Measurements from ENCODE around the gene NOL9. TPM values are rescaled to one million over a fixed set of nuclear protein-coding genes. Genes with fewer than 3 reads are reported as not detected.
A peak's percentile ranks its signal among the peaks of the same experiment; 100 is the strongest.

NOL9 gene
- total RNA-seq, 4 donors from 2014 or later = 4.7 to 44.8 (median 23.7) TPM

DNA sequence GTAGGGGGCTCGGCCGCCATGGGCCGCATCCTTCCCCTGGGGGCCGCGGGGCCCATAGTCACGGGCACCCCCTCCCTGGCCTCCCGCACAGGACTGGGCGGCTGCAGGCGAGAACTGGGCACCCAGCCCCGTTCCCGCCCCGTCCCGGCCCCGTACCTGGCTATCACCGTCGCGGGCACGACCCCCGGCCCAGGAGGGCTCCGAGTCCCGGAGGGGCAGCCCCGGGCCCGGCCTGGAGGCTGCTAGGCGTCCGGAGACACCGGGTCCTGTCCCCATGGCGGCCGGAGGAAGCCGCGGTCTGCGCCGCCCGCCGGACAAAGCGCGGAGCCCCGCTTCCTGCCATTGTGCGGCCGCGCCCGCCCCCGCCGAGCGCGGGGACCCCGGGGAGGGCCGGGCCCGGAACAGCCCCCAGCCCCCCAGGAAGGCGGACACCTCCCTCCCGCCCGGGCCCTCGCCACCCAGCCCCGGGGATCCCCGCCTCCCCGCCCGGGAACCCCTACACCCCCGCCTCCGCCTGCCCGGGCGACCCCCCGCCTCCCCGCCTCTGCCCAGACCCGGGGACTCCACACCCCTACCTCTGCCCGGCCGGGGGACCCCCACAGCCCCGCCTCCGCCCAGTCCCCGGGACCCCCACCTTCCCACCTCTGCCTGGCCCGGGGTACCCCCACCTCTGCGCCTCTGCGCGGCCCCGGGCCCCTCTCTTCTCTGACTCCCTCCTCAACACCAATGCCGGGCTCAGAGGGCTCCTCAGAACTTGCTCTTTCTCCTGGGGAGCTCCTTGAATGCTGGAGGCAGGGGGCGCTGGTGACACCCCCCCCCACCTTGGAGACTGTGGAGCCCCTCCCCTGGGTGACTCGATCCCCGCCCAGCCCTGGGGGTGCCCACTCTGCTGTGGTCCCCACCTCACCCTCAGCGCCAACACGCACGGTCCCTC is 68.9 kb downstream of the NOL9 start:
- H3K27me3 ChIP-seq = no peaks in the 10 kb centered on the region
- DNase-seq = no peak
- no peaks in the 10 kb centered on the region for H3K9me3 ChIP-seq
- peak overlapping the region in 1 of 2 donors; percentile 20 for H3K27ac ChIP-seq
- H3K4me1 ChIP-seq = peaks cover 0 to 10% of the 10 kb centered on the region in 2 donors
- H3K36me3 ChIP-seq = no peaks in the 10 kb centered on the region
- TF ChIP-seq POLR2A (IDR thresholded peaks at IDR 0.05) = no peak
- TF ChIP-seq, protein P1, sequence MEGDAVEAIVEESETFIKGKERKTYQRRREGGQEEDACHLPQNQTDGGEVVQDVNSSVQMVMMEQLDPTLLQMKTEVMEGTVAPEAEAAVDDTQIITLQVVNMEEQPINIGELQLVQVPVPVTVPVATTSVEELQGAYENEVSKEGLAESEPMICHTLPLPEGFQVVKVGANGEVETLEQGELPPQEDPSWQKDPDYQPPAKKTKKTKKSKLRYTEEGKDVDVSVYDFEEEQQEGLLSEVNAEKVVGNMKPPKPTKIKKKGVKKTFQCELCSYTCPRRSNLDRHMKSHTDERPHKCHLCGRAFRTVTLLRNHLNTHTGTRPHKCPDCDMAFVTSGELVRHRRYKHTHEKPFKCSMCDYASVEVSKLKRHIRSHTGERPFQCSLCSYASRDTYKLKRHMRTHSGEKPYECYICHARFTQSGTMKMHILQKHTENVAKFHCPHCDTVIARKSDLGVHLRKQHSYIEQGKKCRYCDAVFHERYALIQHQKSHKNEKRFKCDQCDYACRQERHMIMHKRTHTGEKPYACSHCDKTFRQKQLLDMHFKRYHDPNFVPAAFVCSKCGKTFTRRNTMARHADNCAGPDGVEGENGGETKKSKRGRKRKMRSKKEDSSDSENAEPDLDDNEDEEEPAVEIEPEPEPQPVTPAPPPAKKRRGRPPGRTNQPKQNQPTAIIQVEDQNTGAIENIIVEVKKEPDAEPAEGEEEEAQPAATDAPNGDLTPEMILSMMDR (IDR thresholded peaks at IDR 0.05) = no peak
- peak overlapping the region; percentile 5 to 27 for H3K4me3 ChIP-seq
- intact Hi-C loops (cut with DNase I; ENCODE audit: low total_unique reads) = no loop called here

DNA sequence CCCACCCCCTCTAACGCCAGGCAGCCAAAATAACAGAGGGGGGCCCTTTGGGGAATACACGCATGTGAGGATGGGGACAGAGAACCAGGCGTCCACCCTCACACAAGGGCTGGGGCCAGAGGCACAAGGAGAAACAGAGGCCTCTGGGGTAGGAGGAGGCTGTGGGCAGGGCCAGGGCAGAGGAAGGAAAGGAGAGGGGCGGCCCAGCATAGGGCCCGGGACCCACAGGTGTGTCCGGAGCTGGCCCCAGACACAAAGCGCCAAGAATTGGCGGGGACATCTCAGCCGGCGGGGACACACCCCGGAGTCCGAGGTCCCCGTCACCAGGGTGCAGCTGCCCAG is 69.5 kb downstream of the NOL9 start:
- no peak for DNase-seq
- no peaks in the 10 kb centered on the region for H3K36me3 ChIP-seq
- intact Hi-C loops (cut with DNase I; ENCODE audit: low total_unique reads) = no loop called here
- H3K9me3 ChIP-seq = no peaks in the 10 kb centered on the region
- peak overlapping the region in 1 of 2 donors; percentile 27 for H3K4me3 ChIP-seq
- peaks cover 0 to 6% of the 10 kb centered on the region in 2 donors for H3K4me1 ChIP-seq
- H3K27me3 ChIP-seq = no peaks in the 10 kb centered on the region
- peak overlapping the region in 1 of 2 donors; percentile 20 for H3K27ac ChIP-seq
- TF ChIP-seq, protein P1 (IDR thresholded peaks at IDR 0.05) = no peak
- TF ChIP-seq POLR2A (IDR thresholded peaks at IDR 0.05) = no peak

DNA sequence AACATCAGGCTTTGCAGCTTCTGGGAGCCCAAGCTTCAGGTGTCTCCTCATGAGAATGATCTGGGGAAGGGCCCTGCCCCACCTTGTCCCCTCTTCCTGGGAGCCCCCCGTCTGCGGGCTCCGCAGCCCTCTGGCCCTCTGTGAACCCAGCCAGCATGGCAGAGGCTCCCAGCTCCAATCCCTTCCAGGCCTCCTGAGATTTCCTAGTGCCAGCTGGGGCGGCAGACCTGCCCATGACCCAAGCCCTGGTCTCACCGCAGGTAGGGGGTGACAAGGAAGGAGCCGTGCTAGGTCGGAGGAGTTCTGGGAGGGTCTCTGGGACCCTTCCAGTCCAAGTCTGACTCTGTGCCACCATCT is 70.6 kb downstream of the NOL9 start:
- Histone ChIP-seq H3K27ac (no peak overlapping the region), H3K4me3 (no peak overlapping the region), H3K27me3 (no peaks in the 10 kb centered on the region), H3K4me1 (peaks cover 0 to 5% of the 10 kb centered on the region in 2 donors), H3K9me3 (no peaks in the 10 kb centered on the region), H3K36me3 (no peaks in the 10 kb centered on the region)
- TF ChIP-seq POLR2A (IDR thresholded peaks at IDR 0.05) = no peak
- TF ChIP-seq, protein P1 (IDR thresholded peaks at IDR 0.05) = no peak
- intact Hi-C loops (cut with DNase I; ENCODE audit: low total_unique reads) = no loop called here
- DNase-seq = no peak

DNA sequence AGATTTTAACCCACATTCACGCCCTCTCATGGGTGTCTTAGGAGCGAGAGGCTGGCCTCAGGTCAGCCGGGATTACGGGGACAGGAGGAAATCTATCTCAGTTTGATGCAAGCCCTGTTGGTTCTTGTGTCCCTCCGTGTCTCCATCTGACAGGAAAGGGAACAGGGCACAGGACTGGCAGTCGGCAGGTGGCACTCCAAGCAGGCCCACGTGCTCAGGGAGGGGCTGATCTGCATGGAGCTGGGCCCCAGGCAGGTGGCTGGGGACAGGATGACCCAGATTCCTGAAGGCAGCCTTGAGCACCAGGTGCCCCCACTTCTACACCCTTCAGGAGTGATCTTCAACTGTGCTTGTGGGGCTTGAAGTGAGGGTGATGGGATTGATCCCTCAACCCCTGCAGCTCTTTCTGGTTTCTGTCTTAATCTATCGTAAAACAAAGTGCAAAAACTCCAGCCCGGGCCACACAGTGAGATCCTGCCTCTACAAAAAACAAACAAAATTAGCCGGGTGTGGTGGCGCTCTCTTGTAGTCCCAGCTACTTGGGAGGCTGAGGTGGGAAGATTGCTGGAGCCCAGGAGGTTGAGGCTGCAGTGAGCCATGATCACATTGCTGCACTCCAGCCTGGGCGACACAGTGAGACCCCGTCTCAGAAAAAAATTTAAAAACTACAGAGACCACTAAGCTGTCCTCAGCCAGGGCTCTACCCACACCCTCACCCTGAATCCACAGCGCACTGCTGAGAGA is 71.1 kb downstream of the NOL9 start:
- Histone ChIP-seq H3K36me3 (no peaks in the 10 kb centered on the region), H3K27me3 (no peaks in the 10 kb centered on the region), H3K27ac (no peak overlapping the region), H3K4me1 (peaks cover 0 to 5% of the 10 kb centered on the region in 2 donors), H3K9me3 (no peaks in the 10 kb centered on the region), H3K4me3 (no peak overlapping the region)
- intact Hi-C loops (cut with DNase I; ENCODE audit: low total_unique reads) = no loop called here
- DNase-seq = no peak
- no peak for TF ChIP-seq POLR2A (IDR thresholded peaks at IDR 0.05)
- TF ChIP-seq, protein P1 (IDR thresholded peaks at IDR 0.05) = no peak

DNA sequence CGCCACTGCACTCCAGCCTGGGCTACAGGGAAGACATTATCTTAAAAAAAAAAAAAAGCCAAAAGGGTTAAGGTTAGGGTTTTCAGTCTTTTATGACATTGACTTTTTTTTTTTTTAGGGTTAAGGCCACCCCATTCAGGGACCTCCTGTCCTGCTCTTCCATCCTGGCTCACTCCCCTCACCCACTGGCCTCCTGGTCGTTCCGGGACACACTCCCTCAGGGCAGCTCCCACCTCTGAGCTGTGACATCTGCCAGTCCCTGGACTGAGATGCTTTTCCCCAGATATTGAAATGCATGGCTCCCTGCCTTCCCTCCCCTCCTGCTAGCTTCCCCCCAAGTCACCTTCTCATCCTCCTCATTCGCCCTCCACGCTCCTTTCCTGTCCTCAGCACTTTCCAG is 72.5 kb downstream of the NOL9 start:
- H3K4me1 ChIP-seq = peaks cover 0 to 5% of the 10 kb centered on the region in 2 donors
- no peak overlapping the region for H3K4me3 ChIP-seq
- no peaks in the 10 kb centered on the region for H3K36me3 ChIP-seq
- H3K27me3 ChIP-seq = no peaks in the 10 kb centered on the region
- no peak for TF ChIP-seq POLR2A (IDR thresholded peaks at IDR 0.05)
- TF ChIP-seq, protein P1 (IDR thresholded peaks at IDR 0.05) = no peak
- H3K27ac ChIP-seq = no peak overlapping the region
- intact Hi-C loops (cut with DNase I; ENCODE audit: low total_unique reads) = no loop called here
- no peaks in the 10 kb centered on the region for H3K9me3 ChIP-seq
- no peak for DNase-seq
